22Rv1 (cell line): ENCODE results near the gene SUSD4.

Experiments
- ZFX ChIP-seq: fragments of 450-650 bp; IDR thresholded peaks from 2 replicates; pipeline ENCODE4 v1.6.1; 2017; ENCODE audit warnings: antibody characterized with exemption, borderline replicate concordance
- TF ChIP-seq, protein P1 (sequence below): fragments of 450-650 bp; IDR thresholded peaks from 2 replicates; pipeline ENCODE4 v1.5.1; 2017; ENCODE audit warnings: mild to moderate bottlenecking

GRCh38 chr1:223230161-223230881 is 133.7 kb downstream of the SUSD4 start:
- TF ChIP-seq, protein P1, sequence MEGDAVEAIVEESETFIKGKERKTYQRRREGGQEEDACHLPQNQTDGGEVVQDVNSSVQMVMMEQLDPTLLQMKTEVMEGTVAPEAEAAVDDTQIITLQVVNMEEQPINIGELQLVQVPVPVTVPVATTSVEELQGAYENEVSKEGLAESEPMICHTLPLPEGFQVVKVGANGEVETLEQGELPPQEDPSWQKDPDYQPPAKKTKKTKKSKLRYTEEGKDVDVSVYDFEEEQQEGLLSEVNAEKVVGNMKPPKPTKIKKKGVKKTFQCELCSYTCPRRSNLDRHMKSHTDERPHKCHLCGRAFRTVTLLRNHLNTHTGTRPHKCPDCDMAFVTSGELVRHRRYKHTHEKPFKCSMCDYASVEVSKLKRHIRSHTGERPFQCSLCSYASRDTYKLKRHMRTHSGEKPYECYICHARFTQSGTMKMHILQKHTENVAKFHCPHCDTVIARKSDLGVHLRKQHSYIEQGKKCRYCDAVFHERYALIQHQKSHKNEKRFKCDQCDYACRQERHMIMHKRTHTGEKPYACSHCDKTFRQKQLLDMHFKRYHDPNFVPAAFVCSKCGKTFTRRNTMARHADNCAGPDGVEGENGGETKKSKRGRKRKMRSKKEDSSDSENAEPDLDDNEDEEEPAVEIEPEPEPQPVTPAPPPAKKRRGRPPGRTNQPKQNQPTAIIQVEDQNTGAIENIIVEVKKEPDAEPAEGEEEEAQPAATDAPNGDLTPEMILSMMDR = no peak
- no peak for TF ChIP-seq ZFX
